CD4-positive, alpha-beta memory T cell (primary cell): ENCODE measurements around the gene FOXP1. TPM values are rescaled to one million over a fixed set of nuclear protein-coding genes. Genes with fewer than 3 reads are reported as not detected.

Source experiments
- CTCF ChIA-PET: fragments of 350-600 bp; sonication (Branson Sonifier 250); formaldehyde crosslinking; loops from one replicate; lab custom pipeline; 2021; ENCODE audit warnings: inconsistent platforms; ENCODE audit not compliant: partially characterized antibody; lab: Charles Lee
- POLR2A ChIA-PET: fragments of 350-600 bp; sonication (Branson Sonifier 250); formaldehyde crosslinking; loops from one replicate; lab custom pipeline; 2021; ENCODE audit not compliant: partially characterized antibody; lab: Charles Lee
- DNase-seq, 5 donors: peaks; one replicate each; pipeline versions ENCODE4 v3.0.0 to v3.0.0-alpha.2; 2020 to 2022; ENCODE audit warnings: mixed read lengths in 1 of 5
- H3K27ac ChIP-seq: one replicate; pipeline ENCODE4 v1.7.0; 2013; ENCODE audit warnings: low read depth, low read length
- H3K27me3 ChIP-seq: 2 replicates; pipeline ENCODE4 v1.7.0; 2013; ENCODE audit warnings: mild to moderate bottlenecking, low read length, moderate library complexity; ENCODE audit not compliant: insufficient read depth
- H3K36me3 ChIP-seq: 2 replicates; pipeline ENCODE4 v1.7.0; 2013; ENCODE audit warnings: mild to moderate bottlenecking, low read length, moderate library complexity; ENCODE audit not compliant: insufficient read depth
- H3K4me1 ChIP-seq: 2 replicates; pipeline ENCODE4 v1.7.0; 2013; ENCODE audit warnings: mild to moderate bottlenecking, low read length, moderate library complexity; ENCODE audit not compliant: insufficient read depth
- H3K4me3 ChIP-seq, 2 donors: one replicate each; pipeline ENCODE4 v1.7.0; 2013; ENCODE audit warnings: low read length in 2 of 2, mild to moderate bottlenecking in 1 of 2
- H3K9me3 ChIP-seq, 2 donors: one replicate each; pipeline ENCODE4 v1.7.0; 2013; ENCODE audit warnings: low read length in 2 of 2, control low read depth in 1 of 2; ENCODE audit not compliant: control insufficient read depth in 1 of 2
- H3K27ac Mint-ChIP-seq, 7 donors: one replicate each; pipeline ENCODE4 v1.8.0; 2020 to 2021; ENCODE audit warnings: mixed read lengths in 7 of 7, mild to moderate bottlenecking in 6 of 7, inconsistent platforms in 3 of 7, moderate library complexity in 3 of 7
- H3K27me3 Mint-ChIP-seq, 2 donors: one replicate each; pipeline ENCODE4 v1.8.0; 2020 to 2021; ENCODE audit warnings: mixed read lengths in 2 of 2
- H3K36me3 Mint-ChIP-seq, 2 donors: one replicate each; pipeline ENCODE4 v1.8.0; 2020 to 2021; ENCODE audit warnings: mixed read lengths in 2 of 2, inconsistent platforms in 1 of 2, mild to moderate bottlenecking in 1 of 2
- H3K4me1 Mint-ChIP-seq, 4 donors: one replicate each; pipeline ENCODE4 v1.8.0; 2020 to 2021; ENCODE audit warnings: mixed read lengths in 4 of 4, mild to moderate bottlenecking in 1 of 4
- H3K4me3 Mint-ChIP-seq, 8 donors: one replicate each; pipeline ENCODE4 v1.8.0; 2020 to 2021; ENCODE audit warnings: mixed read lengths in 8 of 8, mild to moderate bottlenecking in 7 of 8, moderate library complexity in 6 of 8, inconsistent platforms in 3 of 8
- H3K9me3 Mint-ChIP-seq, 8 donors: one replicate each; pipeline ENCODE4 v1.8.0; 2020 to 2021; ENCODE audit warnings: mixed read lengths in 8 of 8, mild to moderate bottlenecking in 5 of 8, inconsistent platforms in 3 of 8, moderate library complexity in 1 of 8
- intact Hi-C: fragments of 100-400 bp; cut with micrococcal nuclease; formaldehyde crosslinking; loops from one replicate; pipeline ENCODE4 v1.15.1; 2023
- polyA plus RNA-seq, 2 donors: library from polyadenylated mRNA; unstranded; fragments of 300-500 nt; fragmentation: Illumina TruSeq; gene quantifications; one replicate each; pipeline ENCODE4 v1.2.3, GENCODE V29; 2021
- total RNA-seq, 2 experiments: library from RNA; stranded (reverse); gene quantifications; one replicate each; pipeline ENCODE4 v1.2.3, GENCODE V29; 2021

FOXP1 gene
- total and polyA plus RNA-seq, 4 experiments from 2014 or later: 189 to 348 (median 279) TPM

DNA sequence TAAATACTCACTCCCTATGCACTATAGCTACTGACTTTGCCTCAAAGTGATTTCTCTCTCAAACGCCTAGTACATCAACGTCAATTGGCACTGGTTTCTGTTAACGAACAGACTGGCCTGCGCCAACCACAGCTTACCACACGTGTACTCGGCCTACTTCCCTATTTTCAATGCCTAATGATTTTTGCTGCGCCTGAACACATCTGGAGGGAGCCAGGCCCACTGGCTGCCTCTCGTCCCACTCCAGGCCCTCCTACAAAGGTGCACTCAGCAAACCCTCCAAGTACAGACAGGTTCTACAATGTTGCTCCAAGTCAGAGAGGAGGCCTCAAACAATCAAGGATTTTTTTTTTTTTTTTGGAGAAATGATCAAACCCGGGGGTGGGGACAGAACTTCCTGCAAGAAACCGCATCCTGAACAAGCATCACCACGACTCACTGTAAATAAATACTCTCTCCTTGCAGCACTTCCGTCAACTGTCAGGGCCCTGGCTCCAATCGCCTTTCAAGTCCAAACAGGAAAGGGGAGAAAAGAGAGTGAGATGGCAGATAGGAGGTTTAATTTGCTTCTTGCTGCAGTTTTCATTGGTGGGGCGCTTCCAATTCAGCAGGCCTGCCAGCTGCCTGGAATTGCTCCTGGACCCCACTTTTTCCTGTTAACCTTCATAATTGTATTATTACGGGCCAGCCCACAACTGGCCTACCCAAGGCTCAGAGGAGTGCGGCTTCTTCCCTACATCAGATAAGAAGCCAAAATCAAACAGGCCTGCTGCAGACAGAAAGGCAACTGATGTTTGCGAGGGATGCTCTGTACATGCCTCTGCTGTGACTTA, 139.3 kb downstream of the FOXP1 start:
- POLR2A ChIA-PET: interaction anchor here (0.6 to 9.9 kb wide), 30 partner anchors 10 to 383 kb away, joined by 3 to 102 read pairs (median 5); no protein-coding TSS in a partner anchor
- Histone ChIP-seq H3K27me3 (no peaks in the 10 kb centered on the region), H3K9me3 (no peaks in the 10 kb centered on the region), H3K27ac (peak overlapping the region; percentile 67), H3K36me3 (no peaks in the 10 kb centered on the region), H3K4me1 (peaks cover 100% of the 10 kb centered on the region), H3K4me3 (peak overlapping the region; percentile 37 to 42)
- Mint-ChIP-seq H3K27ac (peak overlapping the region; percentile 96 to 100 (median 98)), H3K36me3 (peaks cover 7 to 8% of the 10 kb centered on the region in 2 donors), H3K9me3 (peaks cover 0 to 4% (median 0%) of the 10 kb centered on the region in 8 donors), H3K27me3 (no peaks in the 10 kb centered on the region), H3K4me1 (peaks cover 76 to 100% (median 91%) of the 10 kb centered on the region in 4 donors), H3K4me3 (peak overlapping the region; percentile 27 to 92 (median 83))
- peak; percentile 89 to 95 (median 93) for DNase-seq
- intact Hi-C loops: loop anchor here (1.0 to 5.0 kb wide), 8 partner anchors 10 to 379 kb away; partner anchors contain the start of gene FOXP1
- CTCF ChIA-PET: interaction anchor here (0.6 to 2.4 kb wide), 16 partner anchors 8 to 359 kb away, joined by 3 to 9 read pairs (median 4); no protein-coding TSS in a partner anchor

DNA sequence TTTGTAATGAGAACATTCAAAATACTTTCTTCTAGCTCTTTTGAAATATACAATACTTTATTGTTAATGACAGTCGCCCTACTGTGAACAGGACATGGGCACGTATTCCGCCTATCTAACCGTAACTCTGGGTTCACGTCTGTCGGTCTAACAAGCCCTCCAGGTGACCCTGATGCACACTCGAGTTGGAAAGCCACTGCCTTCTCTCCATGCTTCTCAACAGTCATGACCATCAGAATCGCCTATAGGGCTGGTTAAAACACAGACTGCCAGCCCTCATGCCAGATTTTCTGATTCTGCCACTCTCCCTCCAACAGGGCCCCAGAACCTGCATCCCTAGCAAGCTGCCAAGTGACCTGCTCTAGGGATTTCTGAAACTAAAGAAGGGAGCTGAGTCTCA, 140.2 kb downstream of the FOXP1 start:
- peak overlapping the region; percentile 96 to 100 (median 98) for H3K27ac Mint-ChIP-seq
- no peaks in the 10 kb centered on the region for H3K27me3 Mint-ChIP-seq
- H3K4me3 Mint-ChIP-seq: peak overlapping the region in 7 of 8 donors; percentile 66 to 92 (median 81)
- ChIA-PET POLR2A (interaction anchor here (0.7 to 9.9 kb wide), 24 partner anchors 9 to 382 kb away, joined by 3 to 102 read pairs (median 6); no protein-coding TSS in a partner anchor), CTCF (interaction anchor here (0.6 to 2.4 kb wide), 14 partner anchors 9 to 358 kb away, joined by 3 to 9 read pairs (median 3); no protein-coding TSS in a partner anchor)
- peaks cover 10 to 11% of the 10 kb centered on the region in 2 donors for H3K36me3 Mint-ChIP-seq
- H3K36me3 ChIP-seq: no peaks in the 10 kb centered on the region
- H3K9me3 Mint-ChIP-seq: peaks cover 0 to 7% (median 0%) of the 10 kb centered on the region in 8 donors
- H3K4me1 Mint-ChIP-seq: peaks cover 77 to 100% (median 91%) of the 10 kb centered on the region in 4 donors
- H3K27me3 ChIP-seq: no peaks in the 10 kb centered on the region
- peaks cover 100% of the 10 kb centered on the region for H3K4me1 ChIP-seq
- no peak for DNase-seq
- intact Hi-C loops: loop anchor here (5.0 kb wide), 3 partner anchors 46 to 311 kb away; partner anchors contain the start of gene FOXP1
- peak overlapping the region; percentile 67 for H3K27ac ChIP-seq
- no peaks in the 10 kb centered on the region for H3K9me3 ChIP-seq
- peak overlapping the region in 1 of 2 donors; percentile 42 for H3K4me3 ChIP-seq

DNA sequence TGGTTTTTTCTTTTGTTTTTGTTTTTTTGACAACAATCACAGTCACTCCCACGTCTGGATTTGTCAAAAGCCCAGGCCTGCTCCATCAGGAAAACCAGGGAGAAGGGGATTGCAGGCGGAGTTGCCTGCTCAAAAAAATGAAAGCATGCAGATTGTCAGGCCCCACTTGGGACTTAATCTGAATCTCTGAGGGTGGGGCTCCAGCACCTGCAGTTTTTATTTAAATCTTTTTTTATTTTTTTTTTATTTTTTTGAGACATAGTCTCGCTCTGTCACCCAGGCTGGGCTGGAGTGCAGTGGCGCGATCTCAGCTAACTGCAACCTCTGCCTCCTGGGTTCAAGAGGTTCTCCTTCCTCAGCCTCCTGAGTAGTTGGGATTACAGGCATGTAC, 140.9 kb downstream of the FOXP1 start:
- Mint-ChIP-seq H3K9me3 (peaks cover 0 to 7% (median 0%) of the 10 kb centered on the region in 8 donors), H3K4me3 (peak overlapping the region; percentile 30 to 92 (median 78)), H3K27ac (peak overlapping the region; percentile 96 to 100 (median 98)), H3K4me1 (peaks cover 77 to 100% (median 91%) of the 10 kb centered on the region in 4 donors), H3K27me3 (no peaks in the 10 kb centered on the region), H3K36me3 (peaks cover 17% of the 10 kb centered on the region in 2 donors)
- Histone ChIP-seq H3K36me3 (no peaks in the 10 kb centered on the region), H3K4me1 (peaks cover 100% of the 10 kb centered on the region), H3K27ac (peak overlapping the region; percentile 47), H3K4me3 (no peak overlapping the region), H3K27me3 (no peaks in the 10 kb centered on the region), H3K9me3 (no peaks in the 10 kb centered on the region)
- DNase-seq: no peak
- intact Hi-C loops: loop anchor here (5.0 kb wide), 3 partner anchors 45 to 310 kb away; partner anchors contain the start of gene FOXP1
- ChIA-PET POLR2A (interaction anchor here (0.6 to 9.9 kb wide), 12 partner anchors 9 to 381 kb away, joined by 3 to 102 read pairs (median 6); no protein-coding TSS in a partner anchor), CTCF (interaction anchor here (1.0 to 2.1 kb wide), 4 partner anchors 13 to 49 kb away, joined by 3 to 8 read pairs (median 6); no protein-coding TSS in a partner anchor)

DNA sequence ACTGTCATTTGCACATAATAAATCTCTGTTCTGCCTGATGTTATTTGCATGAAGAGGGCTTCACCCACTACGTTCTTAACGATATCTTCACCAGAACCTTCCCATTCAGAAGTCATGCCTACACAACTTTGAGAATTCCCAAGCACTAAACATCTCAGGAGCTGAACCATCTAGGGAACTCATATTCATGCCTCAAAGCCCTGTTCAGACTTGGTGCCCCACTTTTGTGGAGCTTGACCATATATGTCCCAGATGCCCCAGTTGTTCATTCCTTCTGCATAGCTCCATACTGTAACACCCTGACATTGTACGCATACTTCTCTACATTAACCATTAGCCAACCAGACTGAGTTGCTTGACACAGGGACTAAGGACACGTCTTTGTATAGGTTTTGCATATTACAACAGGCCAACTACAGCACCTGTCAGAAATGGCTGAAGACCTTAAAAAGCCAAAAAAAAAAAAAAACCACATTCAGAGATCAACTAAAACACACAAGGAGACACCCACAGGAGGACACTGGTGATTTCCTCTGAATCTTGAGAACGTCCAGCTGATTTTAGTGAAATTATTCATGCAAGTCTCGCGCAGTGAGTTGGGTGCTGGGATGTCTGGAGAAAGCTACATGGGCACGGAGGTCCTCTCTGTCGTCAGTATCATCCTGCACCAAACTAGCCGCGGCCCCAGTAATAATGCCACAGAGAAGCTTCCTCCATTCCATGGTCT, 141.4 kb downstream of the FOXP1 start:
- H3K27me3 Mint-ChIP-seq: no peaks in the 10 kb centered on the region
- Histone ChIP-seq H3K9me3 (no peaks in the 10 kb centered on the region), H3K4me1 (peaks cover 100% of the 10 kb centered on the region), H3K36me3 (no peaks in the 10 kb centered on the region), H3K27me3 (no peaks in the 10 kb centered on the region), H3K4me3 (no peak overlapping the region), H3K27ac (peak overlapping the region; percentile 47)
- ChIA-PET CTCF (interaction anchor here (1.0 to 2.1 kb wide), 5 partner anchors 14 to 49 kb away, joined by 3 to 8 read pairs (median 5); no protein-coding TSS in a partner anchor), POLR2A (interaction anchor here (0.6 to 9.9 kb wide), 10 partner anchors 9 to 313 kb away, joined by 3 to 102 read pairs (median 6); no protein-coding TSS in a partner anchor)
- peaks cover 21 to 23% of the 10 kb centered on the region in 2 donors for H3K36me3 Mint-ChIP-seq
- intact Hi-C loops: loop anchor here (5.0 kb wide), 3 partner anchors 45 to 310 kb away; partner anchors contain the start of gene FOXP1
- peaks cover 0 to 7% (median 0%) of the 10 kb centered on the region in 8 donors for H3K9me3 Mint-ChIP-seq
- H3K4me3 Mint-ChIP-seq: peak overlapping the region; percentile 30 to 84 (median 70)
- H3K4me1 Mint-ChIP-seq: peaks cover 78 to 100% (median 91%) of the 10 kb centered on the region in 4 donors
- peak overlapping the region; percentile 94 to 98 (median 97) for H3K27ac Mint-ChIP-seq
- DNase-seq: no peak

DNA sequence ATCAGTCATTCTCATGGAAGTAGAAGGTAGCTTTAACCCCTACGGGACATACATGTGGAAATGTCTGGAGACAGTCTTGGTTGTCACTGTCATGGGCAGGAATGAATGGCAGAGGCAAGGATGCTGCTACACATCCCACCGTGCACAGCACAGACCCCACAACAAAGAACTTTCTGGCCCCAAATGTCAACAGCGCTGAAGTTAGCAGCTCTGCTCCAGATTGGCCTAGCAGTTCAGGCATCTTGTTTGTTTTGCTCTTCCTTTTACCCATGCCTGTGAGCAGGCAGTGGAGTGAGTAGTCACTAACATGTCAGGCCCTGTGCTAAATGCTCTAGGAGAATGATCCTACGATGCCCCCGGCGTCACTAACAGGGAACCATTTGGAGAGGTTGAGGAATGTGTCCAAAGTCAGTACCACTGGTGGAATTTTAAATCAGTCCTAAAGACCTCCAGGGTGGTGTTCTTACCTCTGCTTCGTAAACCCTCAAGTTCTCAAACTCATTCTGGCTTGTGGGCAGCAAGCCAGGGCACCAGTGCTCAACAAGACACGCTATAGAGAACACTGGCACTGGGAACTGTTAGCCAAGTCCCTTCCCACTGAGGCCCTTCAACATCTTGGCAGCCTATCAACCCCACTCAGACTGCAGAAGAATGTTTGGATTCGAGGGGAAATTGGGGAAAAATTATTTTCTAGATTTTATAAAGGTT, 142.2 kb downstream of the FOXP1 start:
- H3K4me3 Mint-ChIP-seq: peak overlapping the region; percentile 27 to 84 (median 67)
- H3K4me1 Mint-ChIP-seq: peaks cover 78 to 100% (median 90%) of the 10 kb centered on the region in 4 donors
- H3K27ac Mint-ChIP-seq: peak overlapping the region; percentile 94 to 98 (median 97)
- no peak overlapping the region for H3K4me3 ChIP-seq
- H3K36me3 Mint-ChIP-seq: peaks cover 21 to 29% of the 10 kb centered on the region in 2 donors
- H3K9me3 ChIP-seq: no peaks in the 10 kb centered on the region
- no peak for DNase-seq
- no peaks in the 10 kb centered on the region for H3K36me3 ChIP-seq
- H3K9me3 Mint-ChIP-seq: peaks cover 0 to 7% (median 0%) of the 10 kb centered on the region in 8 donors
- H3K27me3 Mint-ChIP-seq: no peaks in the 10 kb centered on the region
- POLR2A ChIA-PET: interaction anchor here (0.8 to 9.9 kb wide), 9 partner anchors 10 to 141 kb away, joined by 3 to 102 read pairs (median 6); no protein-coding TSS in a partner anchor
- H3K4me1 ChIP-seq: peaks cover 100% of the 10 kb centered on the region
- peak overlapping the region; percentile 47 for H3K27ac ChIP-seq
- no peaks in the 10 kb centered on the region for H3K27me3 ChIP-seq
- CTCF ChIA-PET: interaction anchor here (0.8 to 4.7 kb wide), 6 partner anchors 14 to 54 kb away, joined by 3 to 23 read pairs (median 4); no protein-coding TSS in a partner anchor
- intact Hi-C loops: loop anchor here (5.0 kb wide), 3 partner anchors 44 to 309 kb away; partner anchors contain the start of gene FOXP1
